ENCODE measurements around the gene TMEM232. TPM values are rescaled to one million over a fixed set of nuclear protein-coding genes. Genes with fewer than 3 reads are reported as not detected.

Gene TMEM232
- total RNA-seq, 1 experiment from 2014 or later, result 1.6 TPM

DNA sequence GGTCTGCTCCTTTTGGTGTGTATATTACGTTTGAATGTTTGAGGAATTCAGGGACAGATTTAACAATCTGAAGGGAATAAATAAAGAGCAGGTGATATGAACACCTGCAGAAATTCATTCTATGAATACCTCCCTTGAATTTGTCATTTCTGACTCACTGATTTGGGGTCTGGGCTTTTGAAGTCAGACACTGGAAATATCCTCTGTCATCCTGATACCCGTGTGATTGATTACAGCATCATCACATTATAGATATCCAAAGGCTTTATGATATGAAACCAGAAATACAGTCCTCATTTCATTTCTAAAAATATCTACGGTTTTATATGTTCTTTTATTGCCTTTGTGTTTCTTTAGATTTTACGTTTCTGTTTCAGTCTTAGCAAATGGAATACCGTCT is 68.5 kb downstream of the TMEM232 start:
- H3K4ac ChIP-seq (ENCODE audit: low read depth, low read length), result no peak overlapping the region
- Mint-ChIP-seq H3K4me1 (peaks cover 6 to 12% of the 10 kb centered on the region in 2 experiments), H3K27me3 (ENCODE audit: low read depth) (no peaks in the 10 kb centered on the region), H3K36me3 (ENCODE audit: insufficient read depth in 1 of 3, low read depth in 3 of 3) (no peaks in the 10 kb centered on the region), H3K27ac (no peak overlapping the region), H3K9me3 (no peaks in the 10 kb centered on the region), H3K4me3 (no peak overlapping the region)
- no peak overlapping the region for H2AFZ ChIP-seq (ENCODE audit: low read length)
- H3K9ac ChIP-seq (ENCODE audit: extremely low read depth, insufficient read length, low read length), result no peak overlapping the region
- no peak overlapping the region for H4K5ac ChIP-seq (ENCODE audit: insufficient read length, low read depth, low read length)
- DNase-seq, result no peak
- H2AK5ac ChIP-seq (ENCODE audit: insufficient read length, low read length), result no peak overlapping the region
- no peaks in the 10 kb centered on the region for H3K79me2 ChIP-seq (ENCODE audit: insufficient read depth, low read length)
- TF ChIP-seq, protein P1, sequence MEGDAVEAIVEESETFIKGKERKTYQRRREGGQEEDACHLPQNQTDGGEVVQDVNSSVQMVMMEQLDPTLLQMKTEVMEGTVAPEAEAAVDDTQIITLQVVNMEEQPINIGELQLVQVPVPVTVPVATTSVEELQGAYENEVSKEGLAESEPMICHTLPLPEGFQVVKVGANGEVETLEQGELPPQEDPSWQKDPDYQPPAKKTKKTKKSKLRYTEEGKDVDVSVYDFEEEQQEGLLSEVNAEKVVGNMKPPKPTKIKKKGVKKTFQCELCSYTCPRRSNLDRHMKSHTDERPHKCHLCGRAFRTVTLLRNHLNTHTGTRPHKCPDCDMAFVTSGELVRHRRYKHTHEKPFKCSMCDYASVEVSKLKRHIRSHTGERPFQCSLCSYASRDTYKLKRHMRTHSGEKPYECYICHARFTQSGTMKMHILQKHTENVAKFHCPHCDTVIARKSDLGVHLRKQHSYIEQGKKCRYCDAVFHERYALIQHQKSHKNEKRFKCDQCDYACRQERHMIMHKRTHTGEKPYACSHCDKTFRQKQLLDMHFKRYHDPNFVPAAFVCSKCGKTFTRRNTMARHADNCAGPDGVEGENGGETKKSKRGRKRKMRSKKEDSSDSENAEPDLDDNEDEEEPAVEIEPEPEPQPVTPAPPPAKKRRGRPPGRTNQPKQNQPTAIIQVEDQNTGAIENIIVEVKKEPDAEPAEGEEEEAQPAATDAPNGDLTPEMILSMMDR (conservative IDR thresholded peaks at IDR 0.05), result no peak
- no peak overlapping the region for H2BK20ac ChIP-seq (ENCODE audit: low read depth, low read length, poor library complexity, severe bottlenecking)
- no peak overlapping the region for H4K91ac ChIP-seq (ENCODE audit: insufficient read length, low read depth, low read length)
- no peaks in the 10 kb centered on the region for H3K4me1 ChIP-seq (ENCODE audit: insufficient read depth, low read length)
- no peak overlapping the region for H2BK120ac ChIP-seq (ENCODE audit: low read depth, low read length, poor library complexity, severe bottlenecking)
- H3K27me3 ChIP-seq (ENCODE audit: insufficient read depth, low read length), result no peaks in the 10 kb centered on the region
- no peak overlapping the region for H2BK12ac ChIP-seq (ENCODE audit: insufficient read length, low read depth, low read length)
- H3K56ac ChIP-seq (ENCODE audit: insufficient read length, low read depth, low read length), result no peak overlapping the region
- H3K23me2 ChIP-seq (ENCODE audit: insufficient read length, low read depth, low read length, poor library complexity, severe bottlenecking), result no peaks in the 10 kb centered on the region
- no peak overlapping the region for H3K23ac ChIP-seq (ENCODE audit: insufficient read length, low read depth, low read length)
- H3T11ph ChIP-seq (ENCODE audit: low read length), result no peak overlapping the region
- no CpG with 5 or more reads among the region's 5 CpGs for WGBS (ENCODE audit: extremely low coverage, insufficient read length, low lambda C conversion rate)
- H3K27ac ChIP-seq (ENCODE audit: insufficient read length, low read depth, low read length), result no peak overlapping the region
- H3K14ac ChIP-seq (ENCODE audit: insufficient read depth, low read length), result no peak overlapping the region
- H3K79me1 ChIP-seq (ENCODE audit: insufficient read depth, low read depth, low read length, poor library complexity, severe bottlenecking), result no peaks in the 10 kb centered on the region
- no peaks in the 10 kb centered on the region for H4K20me1 ChIP-seq (ENCODE audit: control insufficient read depth, insufficient read depth, insufficient read length)
- no peaks in the 10 kb centered on the region for H3K9me3 ChIP-seq (ENCODE audit: control insufficient read depth, low read depth, low read length)
- H3K18ac ChIP-seq (ENCODE audit: insufficient read length, low read depth, low read length), result no peak overlapping the region
- H3K4me2 ChIP-seq (ENCODE audit: insufficient read depth, insufficient read length, low read length), result no peak overlapping the region
- H2BK5ac ChIP-seq (ENCODE audit: insufficient read length, low read length), result no peak overlapping the region
- H2BK15ac ChIP-seq (ENCODE audit: low read depth, low read length), result no peak overlapping the region
- H4K8ac ChIP-seq (replicated peaks; ENCODE audit: insufficient read length, low read depth, low read length), result no peak overlapping the region

Data from H9 (cell line).